HG02798 (cell line): ENCODE measurements around the gene KDM5C.

ENCODE experiments used
- ATAC-seq: cut with Tn5 transposase; IDR thresholded peaks from one replicate; pipeline ENCODE4 v1.9.1; 2021; ENCODE audit warnings: mild to moderate bottlenecking; ENCODE audit not compliant: unreplicated experiment, poor library complexity

Gene KDM5C

GRCh38 chrX:53224860-53225797, at the start of gene KDM5C:
Gene KDM5C (minus strand): TSS chrX:53225207. CDS start chrX:53224889, 318 bp downstream.
- peak; percentile 83 for ATAC-seq

GRCh38 chrX:53272808-53273337, 47.9 kb upstream of the KDM5C start:
- ATAC-seq, result no peak

- no peak for ATAC-seq
Observed at GRCh38 chrX:53269536-53270107, 44.6 kb upstream of the KDM5C start.

GRCh38 chrX:53268173-53268572, 43.2 kb upstream of the KDM5C start:
- no peak for ATAC-seq

GRCh38 chrX:53266914-53267313, 41.9 kb upstream of the KDM5C start:
- no peak for ATAC-seq

GRCh38 chrX:53265771-53266574, 41.0 kb upstream of the KDM5C start:
- no peak for ATAC-seq

GRCh38 chrX:53263597-53264094, 38.6 kb upstream of the KDM5C start:
- no peak for ATAC-seq

GRCh38 chrX:53262918-53263394, 37.9 kb upstream of the KDM5C start:
- ATAC-seq, result no peak

- no peak for ATAC-seq
Observed at GRCh38 chrX:53262189-53262917, 37.3 kb upstream of the KDM5C start.

- no peak for ATAC-seq
Observed at GRCh38 chrX:53261355-53261972, 36.5 kb upstream of the KDM5C start.

- ATAC-seq, result no peak
Observed at GRCh38 chrX:53260836-53261235, 35.8 kb upstream of the KDM5C start.

- ATAC-seq, result no peak
Observed at GRCh38 chrX:53257670-53258423, 32.8 kb upstream of the KDM5C start.

- ATAC-seq, result no peak
Observed at GRCh38 chrX:53257166-53257565, 32.2 kb upstream of the KDM5C start.

GRCh38 chrX:53256446-53257041, 31.5 kb upstream of the KDM5C start:
- ATAC-seq, result no peak

- no peak for ATAC-seq
Observed at GRCh38 chrX:53255738-53256191, 30.8 kb upstream of the KDM5C start.

- ATAC-seq, result no peak
Observed at GRCh38 chrX:53254570-53255461, 29.8 kb upstream of the KDM5C start.
